D721Med (cell line): ENCODE measurements around the gene STAT5B.

Experiments
- DNase-seq: peaks from one replicate; pipeline ENCODE4 v3.0.0; 2011; ENCODE audit warnings: low spot score; ENCODE audit not compliant: insufficient read length
- FAIRE-seq: peaks from 2 replicates; lab custom pipeline; 2011; peaks lifted over from hg19 to GRCh38; lab: Jason Lieb, UNC
- TF ChIP-seq, protein P1 (sequence below): IDR thresholded peaks from 2 replicates; pipeline ENCODE4 v1.5.1; 2012; ENCODE audit warnings: mild to moderate bottlenecking, control low read depth; ENCODE audit not compliant: insufficient read depth; ENCODE audit errors: missing control alignments

Gene STAT5B

DNA sequence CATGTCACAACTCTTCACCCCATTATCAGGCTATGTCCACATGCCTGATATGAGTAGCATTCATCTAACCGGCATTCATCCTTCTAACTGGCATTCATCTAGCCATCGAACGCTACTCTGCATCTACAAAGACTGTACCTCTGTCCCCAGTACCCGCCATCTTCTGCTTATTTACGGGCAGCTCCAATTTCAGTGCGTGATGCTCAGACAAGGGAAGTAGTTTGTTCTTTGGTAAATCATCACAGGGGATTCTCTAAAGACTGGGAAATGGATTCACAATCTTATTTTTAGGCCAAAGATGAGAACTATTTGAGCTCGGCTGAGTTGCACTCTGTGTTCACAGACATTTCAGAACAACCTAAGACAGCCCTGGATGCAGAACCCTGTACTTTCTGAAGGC lies 39.4 kb downstream of the STAT5B start:
- DNase-seq (no peak), FAIRE-seq (no peak)
- TF ChIP-seq, protein P1, sequence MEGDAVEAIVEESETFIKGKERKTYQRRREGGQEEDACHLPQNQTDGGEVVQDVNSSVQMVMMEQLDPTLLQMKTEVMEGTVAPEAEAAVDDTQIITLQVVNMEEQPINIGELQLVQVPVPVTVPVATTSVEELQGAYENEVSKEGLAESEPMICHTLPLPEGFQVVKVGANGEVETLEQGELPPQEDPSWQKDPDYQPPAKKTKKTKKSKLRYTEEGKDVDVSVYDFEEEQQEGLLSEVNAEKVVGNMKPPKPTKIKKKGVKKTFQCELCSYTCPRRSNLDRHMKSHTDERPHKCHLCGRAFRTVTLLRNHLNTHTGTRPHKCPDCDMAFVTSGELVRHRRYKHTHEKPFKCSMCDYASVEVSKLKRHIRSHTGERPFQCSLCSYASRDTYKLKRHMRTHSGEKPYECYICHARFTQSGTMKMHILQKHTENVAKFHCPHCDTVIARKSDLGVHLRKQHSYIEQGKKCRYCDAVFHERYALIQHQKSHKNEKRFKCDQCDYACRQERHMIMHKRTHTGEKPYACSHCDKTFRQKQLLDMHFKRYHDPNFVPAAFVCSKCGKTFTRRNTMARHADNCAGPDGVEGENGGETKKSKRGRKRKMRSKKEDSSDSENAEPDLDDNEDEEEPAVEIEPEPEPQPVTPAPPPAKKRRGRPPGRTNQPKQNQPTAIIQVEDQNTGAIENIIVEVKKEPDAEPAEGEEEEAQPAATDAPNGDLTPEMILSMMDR, result no peak

DNA sequence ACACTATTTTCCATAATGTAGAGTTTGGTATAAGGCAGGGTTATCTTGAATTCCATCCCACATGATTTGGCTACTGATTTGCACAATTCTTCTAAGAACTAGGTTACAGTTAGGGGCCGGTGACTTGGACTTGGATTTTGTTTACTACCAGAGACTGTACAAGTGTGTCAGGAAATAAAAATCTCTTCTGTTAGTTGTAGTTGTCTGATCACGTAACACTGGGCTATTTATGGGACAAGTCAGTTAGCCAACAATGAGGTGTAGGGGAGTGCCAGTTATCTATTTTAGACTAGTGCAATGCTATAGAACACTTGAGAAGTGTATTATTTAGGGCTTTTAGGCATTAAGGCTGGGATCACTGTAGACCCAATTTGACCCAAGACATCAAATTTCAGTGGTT lies 42.2 kb downstream of the STAT5B start:
- FAIRE-seq (no peak), DNase-seq (no peak)
- TF ChIP-seq, protein P1, result no peak

DNA sequence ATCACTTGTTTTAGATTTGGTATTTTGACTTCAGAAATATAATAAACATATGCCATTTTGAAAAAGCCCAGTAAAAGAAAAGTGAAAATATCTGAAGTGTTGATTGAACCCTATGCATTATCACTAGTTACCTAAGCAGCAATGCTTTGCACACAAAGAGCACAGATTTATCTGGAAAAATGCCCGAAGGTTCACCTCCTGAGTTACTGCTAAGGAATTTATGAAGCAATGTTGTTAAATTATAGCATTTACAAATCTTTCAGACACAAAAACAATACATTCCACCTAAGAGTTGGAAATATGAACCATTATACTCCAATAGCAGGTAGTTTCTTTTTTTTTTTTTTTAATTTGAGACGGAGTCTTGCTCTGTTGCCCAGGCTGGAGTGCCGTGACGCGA lies 43.0 kb downstream of the STAT5B start:
- TF ChIP-seq, protein P1, result no peak
- no peak for FAIRE-seq

DNA sequence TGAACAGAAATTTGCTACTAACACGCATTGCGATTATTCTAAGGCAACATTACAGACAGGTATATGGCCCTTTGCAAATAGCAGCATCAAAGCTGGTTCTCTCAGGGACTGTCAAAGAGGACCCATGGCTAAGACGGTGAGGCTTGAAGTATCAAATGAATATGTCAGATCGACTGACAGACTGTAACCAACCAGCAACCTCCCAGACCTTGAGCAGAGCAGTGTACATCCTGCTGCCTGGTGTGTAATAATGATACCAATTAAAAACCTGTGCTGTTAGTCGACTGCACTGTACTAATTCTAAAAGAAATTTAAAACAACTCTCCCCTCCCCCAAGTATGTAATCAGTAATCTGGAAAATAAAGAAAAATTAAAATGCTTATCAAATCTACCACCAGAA lies 46.0 kb downstream of the STAT5B start:
- FAIRE-seq (no peak), DNase-seq (no peak)
- TF ChIP-seq, protein P1, result no peak

More for the DNA sequence above, 43.0 kb downstream of the STAT5B start:
- no peak for DNase-seq

DNA sequence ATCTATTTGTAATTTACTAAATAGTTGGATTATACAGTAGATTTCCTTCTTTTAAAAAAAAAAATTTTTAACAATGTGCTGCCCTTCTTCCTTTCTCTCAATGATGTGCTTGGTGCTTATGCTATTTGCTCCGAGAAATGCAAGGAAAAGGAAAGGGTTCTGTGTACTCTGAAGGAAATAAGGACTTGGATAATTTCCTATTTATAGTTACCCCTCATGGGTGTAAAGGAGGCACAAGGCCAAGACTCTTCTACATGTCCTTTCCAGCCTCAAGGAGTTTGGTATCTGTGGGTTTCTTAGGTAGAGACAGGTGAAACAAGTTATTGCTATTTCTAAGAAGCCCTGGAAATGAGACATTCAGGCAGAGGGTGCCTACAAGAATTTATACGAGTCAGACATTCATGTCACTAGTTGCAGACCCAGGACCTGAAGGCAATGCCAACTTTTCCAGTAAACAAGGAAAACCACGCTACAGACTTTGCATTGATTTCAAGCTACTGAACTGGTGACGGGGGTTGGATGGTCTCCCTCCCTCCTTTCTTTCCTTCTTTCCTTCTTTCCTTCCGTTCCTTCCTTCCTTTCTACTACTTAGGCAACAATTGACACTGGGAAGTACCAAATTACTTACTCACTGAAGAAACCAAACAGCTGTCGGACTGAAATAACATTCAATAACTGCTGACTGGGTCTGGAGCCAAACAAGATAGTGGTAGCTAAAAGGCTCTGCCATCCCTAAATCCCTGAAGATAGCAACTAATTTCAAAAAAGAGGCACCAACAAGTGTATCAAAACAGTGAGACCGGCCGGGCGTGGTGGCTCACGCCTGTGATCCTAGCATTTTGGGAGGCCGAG lies 48.1 kb downstream of the STAT5B start:
- DNase-seq (no peak), FAIRE-seq (no peak)
- TF ChIP-seq, protein P1, result no peak

DNA sequence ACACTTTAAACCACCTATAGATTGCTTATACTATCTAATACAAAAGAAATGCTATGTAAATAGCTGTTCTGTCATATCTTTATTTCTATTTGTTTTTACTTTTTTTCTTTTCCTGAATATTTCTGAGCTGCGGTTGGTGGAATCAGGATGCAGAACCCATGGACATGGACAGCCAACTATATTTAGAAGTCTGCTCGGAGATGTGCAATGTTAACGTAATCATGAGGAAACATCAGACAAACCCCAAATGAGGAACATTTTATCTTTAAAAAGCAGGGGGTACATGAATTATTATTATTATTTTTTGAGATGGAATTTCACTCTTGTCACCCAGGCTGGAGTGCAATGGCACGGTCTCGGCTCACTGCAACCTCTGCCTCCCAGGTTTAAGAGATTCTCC lies 50.5 kb downstream of the STAT5B start:
- DNase-seq, result no peak
- TF ChIP-seq, protein P1, result no peak
- FAIRE-seq, result no peak

DNA sequence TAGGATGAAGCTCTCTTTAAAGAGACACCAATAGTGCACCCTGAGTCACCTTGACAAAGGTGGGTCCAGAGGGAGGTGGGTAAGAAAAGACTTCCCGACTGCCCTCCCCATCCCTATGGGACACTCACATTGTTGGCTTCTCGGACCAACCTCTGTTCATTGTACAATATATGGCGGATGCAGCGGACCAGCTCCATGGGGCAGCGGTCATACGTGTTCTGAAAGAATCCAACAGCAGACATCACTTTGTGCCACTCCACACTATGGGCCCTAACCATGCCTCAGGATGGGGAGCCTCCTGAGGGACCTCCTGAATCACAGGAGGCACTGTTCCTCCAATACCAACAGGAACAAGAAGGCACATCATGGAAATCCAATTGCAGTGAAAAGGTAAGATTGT lies 51.5 kb downstream of the STAT5B start:
- DNase-seq (no peak), FAIRE-seq (no peak)

More for the DNA sequence above, 51.5 kb downstream of the STAT5B start:
- TF ChIP-seq, protein P1, result no peak
